GM12878 (cell line): ENCODE results near the gene ACKR2. TPM values are rescaled to one million over a fixed set of nuclear protein-coding genes. Genes with fewer than 3 reads are reported as not detected.

Experiments
- ATAC-seq: fragments of 200-7000 bp; cut with Tn5 transposase; 3 replicates; pipeline ENCODE4 v1.9.1; 2020; ENCODE audit warnings: mild to moderate bottlenecking, moderate library complexity
- BruUV-seq: library from RNA; stranded (reverse); fragments of 400-500 nt; replicated peaks from 2 replicates; lab custom pipeline; 2021; lab: Mats Ljungman, UMichigan
- CTCF ChIA-PET: fragments of 300-600 bp; sonication (Branson Sonifier 250); formaldehyde crosslinking; extraction: SDS; loops from one replicate; lab custom pipeline; 2021; ENCODE audit warnings: inconsistent platforms; lab: Yijun Ruan, JAX
- POLR2A ChIA-PET: fragments of 350-600 bp; formaldehyde crosslinking; extraction: SDS; loops from one replicate; lab custom pipeline; 2021; ENCODE audit warnings: inconsistent platforms; lab: Charles Lee
- RAD21 ChIA-PET: fragments of 300-600 bp; sonication (Branson Sonifier 250); formaldehyde crosslinking; loops from one replicate; lab custom pipeline; 2023; ENCODE audit warnings: antibody characterized with exemption; ENCODE audit not compliant: unreplicated experiment; lab: Charles Lee
- SMC1A ChIA-PET: fragments of 300-600 bp; sonication (Branson Sonifier 250); formaldehyde crosslinking; loops from one replicate; lab custom pipeline; 2023; ENCODE audit not compliant: unreplicated experiment, uncharacterized antibody; lab: Charles Lee
- DNase-seq: peaks from one replicate; pipeline ENCODE4 v3.0.0-alpha.2; 2011; ENCODE audit warnings: low read depth, low spot score
- FAIRE-seq: peaks from 3 replicates; lab custom pipeline; 2011; peaks lifted over from hg19 to GRCh38; lab: Jason Lieb, UNC
- H2AFZ ChIP-seq: 2 replicates; pipeline ENCODE4 v1.6.0; 2011; ENCODE audit warnings: low read depth, low read length, control low read depth; ENCODE audit not compliant: control insufficient read depth
- H3K27ac ChIP-seq: 2 replicates; pipeline ENCODE4 v1.5.1; 2011; ENCODE audit warnings: control low read depth; ENCODE audit not compliant: control insufficient read depth, insufficient read depth
- H3K27me3 ChIP-seq, 2 experiments: replicated peaks in 1 of 2; 2 replicates each; pipeline versions ENCODE4 v1.6.0 to v1.6.1; 2011; ENCODE audit warnings: low read length in 1 of 2; ENCODE audit not compliant: control insufficient read depth in 2 of 2, insufficient read depth in 2 of 2
- H3K36me3 ChIP-seq, 2 experiments: 2 replicates each; pipeline ENCODE4 v1.5.1; 2011; ENCODE audit warnings: low read length in 1 of 2; ENCODE audit not compliant: control insufficient read depth in 2 of 2, insufficient read depth in 2 of 2
- H3K4me1 ChIP-seq: 2 replicates; pipeline ENCODE4 v1.6.1; 2011; ENCODE audit warnings: mild to moderate bottlenecking, low read length, moderate library complexity, mixed read lengths; ENCODE audit not compliant: control insufficient read depth, insufficient read depth
- H3K4me2 ChIP-seq: 2 replicates; pipeline ENCODE4 v1.6.0; 2011; ENCODE audit warnings: control low read depth; ENCODE audit not compliant: control insufficient read depth, insufficient read depth
- H3K4me3 ChIP-seq: fragments of 200-600 bp; sonication (generic); 2 replicates; pipeline ENCODE4 v1.5.1; 2016
- H3K79me2 ChIP-seq: 2 replicates; pipeline ENCODE4 v1.6.0; 2011; ENCODE audit warnings: low read length; ENCODE audit not compliant: control insufficient read depth, insufficient read depth
- H3K9ac ChIP-seq: 2 replicates; pipeline ENCODE4 v1.8.0; 2011; ENCODE audit warnings: low read length, control low read depth, mixed read lengths; ENCODE audit not compliant: control insufficient read depth, insufficient read depth
- H3K9me3 ChIP-seq: replicated peaks from 3 replicates; pipeline ENCODE4 v1.5.1; 2011; ENCODE audit warnings: mild to moderate bottlenecking, low read length; ENCODE audit not compliant: control insufficient read depth, insufficient read depth
- H4K20me1 ChIP-seq: 2 replicates; pipeline ENCODE4 v1.6.0; 2011; ENCODE audit not compliant: control insufficient read depth, insufficient read depth
- BCL11A ChIP-seq: IDR thresholded peaks from 2 replicates; pipeline ENCODE4 v1.6.1; 2011; ENCODE audit warnings: low read depth, low read length
- CEBPB ChIP-seq, 2 experiments: fragments of 150-350 bp in 1 of 2; IDR thresholded peaks; 2 replicates each; pipeline ENCODE4 v1.6.1; 2012 to 2014; ENCODE audit warnings: low read depth in 2 of 2, low read length in 2 of 2, borderline replicate concordance in 1 of 2, inconsistent platforms in 1 of 2
- CHD4 ChIP-seq: fragments of 200-600 bp; sonication (generic); IDR thresholded peaks from 2 replicates; pipeline ENCODE4 v1.6.1; 2016; ENCODE audit warnings: mild to moderate bottlenecking
- DPF2 ChIP-seq: fragments of 450-650 bp; IDR thresholded peaks from 2 replicates; pipeline ENCODE4 v1.6.1; 2017; ENCODE audit warnings: mild to moderate bottlenecking
- FOXM1 ChIP-seq: IDR thresholded peaks from 2 replicates; pipeline ENCODE4 v1.6.1; 2012; ENCODE audit warnings: low read depth, mild to moderate bottlenecking, inconsistent platforms, low read length, moderate library complexity
- RCOR1 ChIP-seq: conservative IDR thresholded peaks from 2 replicates; pipeline ENCODE4 v1.6.1; 2012; ENCODE audit warnings: low read depth, low read length, improper control_type of control experiment
- TAF1 ChIP-seq: IDR thresholded peaks from 2 replicates; pipeline ENCODE4 v1.6.1; 2011; ENCODE audit warnings: mild to moderate bottlenecking, low read depth, low read length, borderline replicate concordance
- ZZZ3 ChIP-seq: IDR thresholded peaks from 2 replicates; pipeline ENCODE4 v1.6.1; 2011; ENCODE audit warnings: low read depth; ENCODE audit not compliant: control insufficient read depth, insufficient read length
- WGBS: methylation state at CpG from one replicate; pipeline ENCODE4 v1.1.6; 2016; ENCODE audit warnings: low lambda C conversion rate; ENCODE audit not compliant: insufficient replicate concordance, insufficient coverage; ENCODE audit errors: missing lambda C conversion rate; 5-methylcytosine and 5-hydroxymethylcytosine counted together
- in situ Hi-C: fragments of 300-500 bp; cut with MboI; formaldehyde crosslinking; loops from 9 replicates; pipeline ENCODE4 v1.14.3; 2018; ENCODE audit warnings: mixed read lengths
- intact Hi-C: fragments of 100-400 bp; cut with micrococcal nuclease; formaldehyde crosslinking; loops from one replicate; pipeline ENCODE4 v1.14.2; 2022; ENCODE audit not compliant: unreplicated experiment
- polyA plus RNA-seq, 11 experiments: library from polyadenylated mRNA; depleted of rRNA in 4 of 11; unstranded in 6 of 11; stranded (reverse) in 5 of 11; fragments of >200 nt; fragmentation: Nextera tagmentation in 4 of 11; fragmentation: Illumina TruSeq in 1 of 11; extraction: Ambion mirVana in 4 of 11; extraction: Trizol in 1 of 11; gene quantifications; 1 replicate in 1 of 11; 2 replicates in 10 of 11; pipeline versions ENCODE4 v1.2.1 to v1.2.3, GENCODE V29; 2011 to 2016; ENCODE audit warnings: inconsistent platforms in 2 of 11, missing spikeins in 2 of 11, low read depth in 1 of 11
- total RNA-seq, 4 experiments: library from RNA; depleted of rRNA in 3 of 4; stranded (reverse); fragments of >200 nt in 3 of 4; fragmentation: Illumina TruSeq in 1 of 4; extraction: Trizol in 1 of 4; gene quantifications; 2 replicates each; pipeline versions ENCODE4 v1.2.1 to v1.2.3, GENCODE V29; 2013 to 2021
- TF ChIP-seq, protein P1 (sequence below): IDR thresholded peaks from 2 replicates; pipeline ENCODE4 v1.6.1; 2012; ENCODE audit warnings: low read depth, low read length, improper control_type of control experiment
- TF ChIP-seq, protein P2 (sequence below): IDR thresholded peaks from 2 replicates; pipeline ENCODE4 v1.6.1; 2011; ENCODE audit warnings: low read depth, low read length, improper control_type of control experiment, borderline replicate concordance
- TF ChIP-seq, protein P3 (sequence below), 3 experiments: IDR thresholded peaks in 2 of 3; conservative IDR thresholded peaks in 1 of 3; 2 replicates each; pipeline ENCODE4 v1.5.1; 2011; ENCODE audit warnings: low read depth in 3 of 3, low read length in 3 of 3, mild to moderate bottlenecking in 3 of 3, control low read depth in 2 of 3, moderate library complexity in 2 of 3, inconsistent platforms in 1 of 3, mixed read lengths in 1 of 3; ENCODE audit not compliant: control insufficient read depth in 2 of 3, insufficient read depth in 1 of 3; ENCODE audit errors: extremely low read depth in 1 of 3

The ACKR2 gene
- total and polyA plus RNA-seq, 10 of the 15 experiments (the other 5 are each of a cell fraction or from before 2014, with no cell fraction given): 0.05 to 0.91 (median 0.23) TPM; not detected in 2

DNA sequence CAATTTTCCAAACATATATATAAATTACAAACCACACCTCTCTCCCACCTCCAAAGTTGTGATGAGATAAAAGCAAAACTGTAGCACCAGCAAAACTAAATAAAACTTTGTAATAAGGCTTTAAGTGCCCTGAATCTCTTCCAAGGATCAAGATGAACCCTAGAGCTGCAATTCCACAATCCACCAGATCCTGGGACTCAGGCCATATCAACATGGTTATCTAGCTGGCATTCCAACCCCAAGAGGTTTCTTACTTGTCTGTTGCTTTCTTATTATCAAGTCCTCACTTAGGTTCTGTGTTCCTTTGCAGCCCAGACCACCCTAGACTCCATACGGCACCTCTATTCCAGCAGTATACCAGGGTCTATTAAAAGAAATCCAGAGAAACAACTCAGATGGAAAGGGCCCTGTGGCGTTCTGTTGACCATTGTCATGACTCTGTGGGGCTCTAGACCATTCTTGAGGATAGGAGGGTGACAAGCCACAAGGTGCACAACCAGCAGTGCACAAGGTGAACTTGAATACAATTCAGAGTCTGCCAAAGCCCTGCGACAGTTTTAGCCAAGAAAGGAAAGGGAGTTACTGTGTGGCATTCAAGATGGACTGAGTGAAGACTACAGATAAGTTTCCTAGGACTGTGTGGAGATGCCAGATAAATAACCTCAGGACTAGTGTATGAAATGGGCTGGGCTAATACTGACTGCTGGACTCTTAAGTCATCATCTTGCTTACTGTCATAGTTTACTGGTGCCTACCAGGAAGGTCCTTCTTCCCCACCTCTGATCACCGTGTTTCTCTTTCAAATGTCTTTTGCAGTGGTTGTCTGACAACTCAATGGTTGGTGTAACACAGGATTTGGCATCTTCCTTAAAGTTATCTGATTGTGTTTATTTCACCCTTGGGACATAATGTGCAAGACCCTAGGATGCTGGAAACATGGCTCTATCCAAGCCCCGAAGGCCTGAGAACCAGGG, 27.2 kb downstream of the ACKR2 start:
- DNase-seq (no peak), ATAC-seq (no peak), FAIRE-seq (no peak)
- no peaks in the 10 kb centered on the region for H3K4me1 ChIP-seq
- 57% methylated on average over 5 of the region's 5 CpGs for WGBS
- H3K4me3 ChIP-seq: no peak overlapping the region
- no TSS peak for BruUV-seq
- H3K27me3 ChIP-seq: no peaks in the 10 kb centered on the region
- POLR2A ChIA-PET: no interaction called here
- RAD21 ChIA-PET: no interaction called here
- H3K79me2 ChIP-seq: no peaks in the 10 kb centered on the region
- H2AFZ ChIP-seq: no peak overlapping the region
- CTCF ChIA-PET: no interaction called here
- intact Hi-C loops: no loop called here
- TF ChIP-seq TAF1 (no peak), RCOR1 (no peak), BCL11A (no peak), DPF2 (no peak), CHD4 (no peak), ZZZ3 (no peak), FOXM1 (no peak), CEBPB (IDR thresholded peaks at IDR 0.05; ENCODE audit: borderline replicate concordance in 1 of 2, low read depth in 2 of 2, low read length in 2 of 2) (no peak)
- TF ChIP-seq, protein P1, sequence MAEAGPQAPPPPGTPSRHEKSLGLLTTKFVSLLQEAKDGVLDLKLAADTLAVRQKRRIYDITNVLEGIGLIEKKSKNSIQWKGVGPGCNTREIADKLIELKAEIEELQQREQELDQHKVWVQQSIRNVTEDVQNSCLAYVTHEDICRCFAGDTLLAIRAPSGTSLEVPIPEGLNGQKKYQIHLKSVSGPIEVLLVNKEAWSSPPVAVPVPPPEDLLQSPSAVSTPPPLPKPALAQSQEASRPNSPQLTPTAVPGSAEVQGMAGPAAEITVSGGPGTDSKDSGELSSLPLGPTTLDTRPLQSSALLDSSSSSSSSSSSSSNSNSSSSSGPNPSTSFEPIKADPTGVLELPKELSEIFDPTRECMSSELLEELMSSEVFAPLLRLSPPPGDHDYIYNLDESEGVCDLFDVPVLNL: no peak
- TF ChIP-seq, protein P2, sequence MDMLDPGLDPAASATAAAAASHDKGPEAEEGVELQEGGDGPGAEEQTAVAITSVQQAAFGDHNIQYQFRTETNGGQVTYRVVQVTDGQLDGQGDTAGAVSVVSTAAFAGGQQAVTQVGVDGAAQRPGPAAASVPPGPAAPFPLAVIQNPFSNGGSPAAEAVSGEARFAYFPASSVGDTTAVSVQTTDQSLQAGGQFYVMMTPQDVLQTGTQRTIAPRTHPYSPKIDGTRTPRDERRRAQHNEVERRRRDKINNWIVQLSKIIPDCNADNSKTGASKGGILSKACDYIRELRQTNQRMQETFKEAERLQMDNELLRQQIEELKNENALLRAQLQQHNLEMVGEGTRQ: no peak
- TF ChIP-seq, protein P3, sequence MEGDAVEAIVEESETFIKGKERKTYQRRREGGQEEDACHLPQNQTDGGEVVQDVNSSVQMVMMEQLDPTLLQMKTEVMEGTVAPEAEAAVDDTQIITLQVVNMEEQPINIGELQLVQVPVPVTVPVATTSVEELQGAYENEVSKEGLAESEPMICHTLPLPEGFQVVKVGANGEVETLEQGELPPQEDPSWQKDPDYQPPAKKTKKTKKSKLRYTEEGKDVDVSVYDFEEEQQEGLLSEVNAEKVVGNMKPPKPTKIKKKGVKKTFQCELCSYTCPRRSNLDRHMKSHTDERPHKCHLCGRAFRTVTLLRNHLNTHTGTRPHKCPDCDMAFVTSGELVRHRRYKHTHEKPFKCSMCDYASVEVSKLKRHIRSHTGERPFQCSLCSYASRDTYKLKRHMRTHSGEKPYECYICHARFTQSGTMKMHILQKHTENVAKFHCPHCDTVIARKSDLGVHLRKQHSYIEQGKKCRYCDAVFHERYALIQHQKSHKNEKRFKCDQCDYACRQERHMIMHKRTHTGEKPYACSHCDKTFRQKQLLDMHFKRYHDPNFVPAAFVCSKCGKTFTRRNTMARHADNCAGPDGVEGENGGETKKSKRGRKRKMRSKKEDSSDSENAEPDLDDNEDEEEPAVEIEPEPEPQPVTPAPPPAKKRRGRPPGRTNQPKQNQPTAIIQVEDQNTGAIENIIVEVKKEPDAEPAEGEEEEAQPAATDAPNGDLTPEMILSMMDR (IDR thresholded peaks at IDR 0.05 in 2 of 3, conservative IDR thresholded peaks at IDR 0.05 in 1 of 3; ENCODE audit: control insufficient read depth in 2 of 3, extremely low read depth in 1 of 3, insufficient read depth in 1 of 3, low read depth in 3 of 3, low read length in 3 of 3): no peak
- TF ChIP-seq, all 136 proteins: peak for 0
- in situ Hi-C loops: loop anchor here (5.0 kb wide), 2 partner anchors 41 to 54 kb away; partner anchors contain the start of gene CYP8B1
- Histone ChIP-seq H3K36me3 (no peaks in the 10 kb centered on the region), H3K9ac (no peak overlapping the region), H4K20me1 (no peaks in the 10 kb centered on the region), H3K4me2 (no peak overlapping the region), H3K27ac (no peak overlapping the region), H3K9me3 (no peaks in the 10 kb centered on the region)
- SMC1A ChIA-PET: no interaction called here
